Fibroblast of lung (primary cell): Measurements from ENCODE around the gene MRPS18A.

Experiments
- CTCF ChIP-seq, 2 donors: IDR thresholded peaks in 1 of 2; conservative IDR thresholded peaks in 1 of 2; 1 replicate in 1 of 2; 2 replicates in 1 of 2; pipeline ENCODE4 v1.5.1; 2011 to 2012; ENCODE audit warnings: low read length in 2 of 2, control low read depth in 1 of 2, inconsistent platforms in 1 of 2, low read depth in 1 of 2, mild to moderate bottlenecking in 1 of 2
- EZH2 ChIP-seq: IDR thresholded peaks from 2 replicates; pipeline ENCODE4 v1.5.1; 2012; ENCODE audit warnings: low read length, control low read depth, mild to moderate bottlenecking; ENCODE audit errors: missing control alignments

DNA sequence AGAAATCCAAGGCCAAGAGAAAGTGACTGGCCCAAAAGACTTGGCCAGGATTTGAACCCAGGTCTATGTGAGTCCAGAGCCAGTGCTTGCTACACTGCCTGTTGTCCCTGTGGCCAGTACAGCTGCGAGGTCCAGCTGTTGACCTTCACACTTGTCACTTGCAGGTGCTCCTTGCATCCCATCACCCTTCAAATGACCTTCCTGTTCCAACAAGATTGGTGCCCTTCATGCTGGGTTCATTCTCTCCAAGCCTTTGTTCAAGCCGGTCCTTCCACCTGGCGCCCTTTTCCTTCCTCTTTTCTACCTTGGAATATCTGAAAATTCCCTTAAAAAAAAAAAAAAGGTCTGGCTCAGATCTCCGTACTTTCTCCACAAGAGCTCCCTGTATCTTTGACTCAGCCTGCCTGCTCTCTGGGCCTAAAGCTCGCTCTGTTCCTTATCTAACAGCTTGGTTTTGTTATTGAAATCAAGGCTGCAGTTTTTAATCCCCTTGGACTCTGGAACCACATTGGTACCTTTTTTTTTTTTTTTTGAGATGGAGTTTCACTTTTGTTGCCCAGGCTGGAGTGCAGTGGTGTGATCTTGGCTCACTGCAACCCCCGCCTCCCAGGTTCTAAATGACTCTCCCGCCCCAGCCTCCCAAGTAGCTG, 22.2 kb upstream of the MRPS18A start:
- TF ChIP-seq CTCF (conservative IDR thresholded peaks at IDR 0.05 in 1 of 2, IDR thresholded peaks at IDR 0.05 in 1 of 2; ENCODE audit: low read depth in 1 of 2, low read length in 2 of 2) = no peak
- no peak for TF ChIP-seq EZH2
